Measurements from ENCODE around the gene ZNF148. TPM values are rescaled to one million over a fixed set of nuclear protein-coding genes. Genes with fewer than 3 reads are reported as not detected.

Gene ZNF148
- total and polyA plus RNA-seq, 7 donors, result 3.5 to 29.8 (median 22.7) TPM

GRCh38 chr3:125317761-125318160 is 57.4 kb downstream of the ZNF148 start:
- Histone ChIP-seq H3K4me1 (peaks cover 6% of the 10 kb centered on the region), H3K27ac (no peak overlapping the region), H3K27me3 (ENCODE audit: insufficient read depth in 3 of 3, low read length in 2 of 3) (no peaks in the 10 kb centered on the region), H3K9me3 (no peaks in the 10 kb centered on the region), H3K4me3 (no peak overlapping the region), H3K36me3 (ENCODE audit: insufficient read depth in 1 of 2, low read depth in 1 of 2) (peaks cover 0 to 16% of the 10 kb centered on the region in 2 donors)
- WGBS, 3 donors, result 98 to 100% (median 98%) methylated on average over 1 of the region's 1 CpG
- DNase-seq (no peak), ATAC-seq (no peak)
- intact Hi-C loops (cut with DNase I), result no loop called here
- no peak for TF ChIP-seq CTCF (IDR thresholded peaks at IDR 0.05)

- no peaks in the 10 kb centered on the region for H3K9me3 ChIP-seq
- DNase-seq (no peak), ATAC-seq (no peak)
- H3K4me3 ChIP-seq, result no peak overlapping the region
- intact Hi-C loops (cut with DNase I), result no loop called here
- H3K27me3 ChIP-seq (ENCODE audit: insufficient read depth in 3 of 3, low read length in 2 of 3), result no peaks in the 10 kb centered on the region
- peaks cover 3% of the 10 kb centered on the region for H3K4me1 ChIP-seq
- no peak for TF ChIP-seq CTCF (IDR thresholded peaks at IDR 0.05)
- H3K27ac ChIP-seq, result no peak overlapping the region
- peaks cover 0 to 24% of the 10 kb centered on the region in 2 donors for H3K36me3 ChIP-seq (ENCODE audit: insufficient read depth in 1 of 2, low read depth in 1 of 2)
Observed at GRCh38 chr3:125316949-125317348, 58.2 kb downstream of the ZNF148 start.

GRCh38 chr3:125316246-125316645 is 58.9 kb downstream of the ZNF148 start:
- no peak for ATAC-seq
- Histone ChIP-seq H3K27ac (no peak overlapping the region), H3K4me1 (no peaks in the 10 kb centered on the region), H3K9me3 (no peaks in the 10 kb centered on the region), H3K36me3 (ENCODE audit: insufficient read depth in 1 of 2, low read depth in 1 of 2) (peaks cover 0 to 26% of the 10 kb centered on the region in 2 donors), H3K4me3 (no peak overlapping the region), H3K27me3 (ENCODE audit: insufficient read depth in 3 of 3, low read length in 2 of 3) (no peaks in the 10 kb centered on the region)
- intact Hi-C loops (cut with DNase I), result no loop called here
- no peak for TF ChIP-seq CTCF (IDR thresholded peaks at IDR 0.05)
- DNase-seq, result no peak
- 89 to 100% (median 94%) methylated on average over 1 of the region's 1 CpG for WGBS, 3 donors

GRCh38 chr3:125313060-125313635 is 62.0 kb downstream of the ZNF148 start:
- WGBS, 3 donors, result 95 to 96% (median 95%) methylated on average over 6 of the region's 6 CpGs
- Histone ChIP-seq H3K4me3 (no peak overlapping the region), H3K27ac (no peak overlapping the region), H3K27me3 (ENCODE audit: insufficient read depth in 3 of 3, low read length in 2 of 3) (no peaks in the 10 kb centered on the region), H3K9me3 (no peaks in the 10 kb centered on the region), H3K36me3 (ENCODE audit: insufficient read depth in 1 of 2, low read depth in 1 of 2) (peaks cover 0 to 32% of the 10 kb centered on the region in 2 donors), H3K4me1 (no peaks in the 10 kb centered on the region)
- ATAC-seq (no peak), DNase-seq (no peak)
- TF ChIP-seq CTCF (IDR thresholded peaks at IDR 0.05), result no peak
- intact Hi-C loops (cut with DNase I), result no loop called here

- no peaks in the 10 kb centered on the region for H3K9me3 ChIP-seq
- TF ChIP-seq CTCF (IDR thresholded peaks at IDR 0.05), result no peak
- intact Hi-C loops (cut with DNase I), result no loop called here
- 70 to 74% (median 71%) methylated on average over 5 of the region's 5 CpGs for WGBS, 3 donors
- H3K36me3 ChIP-seq (ENCODE audit: insufficient read depth in 1 of 2, low read depth in 1 of 2), result peaks cover 0 to 32% of the 10 kb centered on the region in 2 donors
- H3K27ac ChIP-seq, result no peak overlapping the region
- H3K4me3 ChIP-seq, result peak overlapping the region; percentile 33
- ATAC-seq (no peak), DNase-seq (no peak)
- H3K27me3 ChIP-seq (ENCODE audit: insufficient read depth in 3 of 3, low read length in 2 of 3), result no peaks in the 10 kb centered on the region
- no peaks in the 10 kb centered on the region for H3K4me1 ChIP-seq
Observed at GRCh38 chr3:125310623-125311081, 64.5 kb downstream of the ZNF148 start.

Measured in psoas muscle (tissue), 8 donors.